ENCODE measurements around the gene PAQR6.

Gene PAQR6, protein sequence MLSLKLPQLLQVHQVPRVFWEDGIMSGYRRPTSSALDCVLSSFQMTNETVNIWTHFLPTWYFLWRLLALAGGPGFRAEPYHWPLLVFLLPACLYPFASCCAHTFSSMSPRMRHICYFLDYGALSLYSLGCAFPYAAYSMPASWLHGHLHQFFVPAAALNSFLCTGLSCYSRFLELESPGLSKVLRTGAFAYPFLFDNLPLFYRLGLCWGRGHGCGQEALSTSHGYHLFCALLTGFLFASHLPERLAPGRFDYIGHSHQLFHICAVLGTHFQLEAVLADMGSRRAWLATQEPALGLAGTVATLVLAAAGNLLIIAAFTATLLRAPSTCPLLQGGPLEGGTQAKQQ

DNA sequence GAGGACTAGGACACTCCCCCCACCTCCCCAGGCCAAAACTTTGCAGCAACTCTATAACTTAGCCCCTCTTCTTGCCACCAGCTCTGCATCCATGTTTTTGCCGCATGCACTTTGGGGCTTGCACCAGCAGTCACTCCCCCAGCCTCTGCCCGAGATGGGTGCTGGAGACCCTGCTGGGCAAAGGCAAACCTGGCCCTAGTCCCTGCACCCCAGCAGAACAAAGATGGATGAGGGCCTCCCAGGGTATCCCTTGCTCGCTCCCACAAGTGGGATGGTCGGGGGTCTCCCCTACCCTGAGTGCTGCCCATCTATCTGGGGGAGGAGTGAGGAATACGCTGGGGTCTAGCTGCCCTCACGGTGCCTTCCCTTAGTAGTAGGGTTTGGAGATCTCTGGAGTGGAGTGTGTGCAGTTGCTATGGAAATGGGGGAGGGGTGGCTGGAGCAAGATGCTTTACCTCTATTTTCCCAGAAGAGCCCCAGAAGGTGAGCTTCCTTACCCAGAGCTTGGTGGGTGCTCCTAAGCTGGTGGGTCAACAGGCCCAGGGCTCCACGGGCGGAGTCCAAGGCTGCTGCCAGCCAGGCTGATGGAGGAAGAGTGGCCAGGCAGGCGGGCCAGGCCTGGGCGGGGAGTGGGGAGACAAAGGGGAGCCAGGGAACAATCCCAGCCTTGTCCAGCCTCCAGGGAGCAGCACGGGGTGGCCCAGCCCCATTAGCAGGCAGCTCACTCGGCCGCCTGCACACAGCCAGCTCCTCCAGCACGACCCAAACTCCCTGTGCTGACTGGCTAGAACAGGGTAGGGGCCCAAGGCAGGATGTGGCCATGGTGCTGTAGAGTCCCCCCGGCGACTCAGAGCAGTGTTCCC, at the start of gene PAQR6:
PAQR6 (minus strand) TSS at position 597 of the 863 bp plus-strand sequence. CDS start 1,325 bp downstream, outside the sequence.
- H3K79me2 ChIP-seq, result no peaks in the 10 kb centered on the region
- H3K36me3 ChIP-seq (ENCODE audit: control insufficient read depth, insufficient read depth, low read length), result no peaks in the 10 kb centered on the region
- TF ChIP-seq, protein P1, sequence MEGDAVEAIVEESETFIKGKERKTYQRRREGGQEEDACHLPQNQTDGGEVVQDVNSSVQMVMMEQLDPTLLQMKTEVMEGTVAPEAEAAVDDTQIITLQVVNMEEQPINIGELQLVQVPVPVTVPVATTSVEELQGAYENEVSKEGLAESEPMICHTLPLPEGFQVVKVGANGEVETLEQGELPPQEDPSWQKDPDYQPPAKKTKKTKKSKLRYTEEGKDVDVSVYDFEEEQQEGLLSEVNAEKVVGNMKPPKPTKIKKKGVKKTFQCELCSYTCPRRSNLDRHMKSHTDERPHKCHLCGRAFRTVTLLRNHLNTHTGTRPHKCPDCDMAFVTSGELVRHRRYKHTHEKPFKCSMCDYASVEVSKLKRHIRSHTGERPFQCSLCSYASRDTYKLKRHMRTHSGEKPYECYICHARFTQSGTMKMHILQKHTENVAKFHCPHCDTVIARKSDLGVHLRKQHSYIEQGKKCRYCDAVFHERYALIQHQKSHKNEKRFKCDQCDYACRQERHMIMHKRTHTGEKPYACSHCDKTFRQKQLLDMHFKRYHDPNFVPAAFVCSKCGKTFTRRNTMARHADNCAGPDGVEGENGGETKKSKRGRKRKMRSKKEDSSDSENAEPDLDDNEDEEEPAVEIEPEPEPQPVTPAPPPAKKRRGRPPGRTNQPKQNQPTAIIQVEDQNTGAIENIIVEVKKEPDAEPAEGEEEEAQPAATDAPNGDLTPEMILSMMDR (IDR thresholded peaks at IDR 0.05), result no peak
- H3K4me2 ChIP-seq (ENCODE audit: low read length), result no peak within 1 kb of the TSS
- peaks cover 11% of the 10 kb centered on the region for H3K4me1 ChIP-seq
- H3K4me3 ChIP-seq (ENCODE audit: low read depth, low read length), result no peak within 1 kb of the TSS
- no peak within 1 kb of the TSS for H2AFZ ChIP-seq
- H3K27me3 ChIP-seq (ENCODE audit: control insufficient read depth, insufficient read depth, low read length), result no peaks in the 10 kb centered on the region
- no peak within 1 kb of the TSS for H3K27ac ChIP-seq
- H3K9ac ChIP-seq, result no peak within 1 kb of the TSS
- H3K9me3 ChIP-seq (ENCODE audit: control insufficient read depth, low read length), result no peaks in the 10 kb centered on the region

DNA sequence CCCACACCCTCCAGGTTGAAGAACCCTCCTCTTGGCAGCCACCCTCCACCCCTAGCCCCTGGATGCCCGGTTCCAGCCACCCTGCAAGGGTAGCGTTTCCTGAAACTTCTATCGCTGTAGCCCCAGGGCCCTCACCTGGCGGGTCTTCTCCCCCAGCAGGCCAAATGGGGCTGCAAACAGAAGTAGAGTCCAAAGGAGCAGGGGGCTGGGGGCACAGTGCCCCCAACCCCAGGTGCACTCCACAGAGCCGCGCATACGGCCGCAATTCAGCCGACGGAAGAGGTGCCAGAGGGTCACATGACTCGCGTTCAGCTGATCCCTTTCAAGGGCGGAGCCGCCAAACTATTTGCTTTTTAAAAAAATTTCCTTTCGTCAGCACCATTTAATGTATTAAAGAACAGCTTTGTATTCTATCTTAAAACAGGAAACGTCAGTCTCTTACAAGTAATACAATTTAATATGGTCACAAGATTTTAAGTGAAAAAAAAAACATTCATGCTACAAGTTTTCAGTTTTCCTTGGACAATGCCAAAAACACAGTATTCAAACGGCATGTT, 47.6 kb upstream of the PAQR6 start, which contains the start of gene GLMP:
GLMP (minus strand) TSS at position 289 of the 557 bp plus-strand sequence; CDS start at position 255, 34 bp downstream.
- no peak within 1 kb of the TSS for H3K9ac ChIP-seq
- H3K4me1 ChIP-seq, result peaks cover 3% of the 10 kb centered on the region
- TF ChIP-seq, protein P1 (IDR thresholded peaks at IDR 0.05), result no peak
- H3K79me2 ChIP-seq, result no peaks in the 10 kb centered on the region
- no peaks in the 10 kb centered on the region for H3K36me3 ChIP-seq (ENCODE audit: control insufficient read depth, insufficient read depth, low read length)
- peak within 1 kb of the TSS; percentile 84 for H3K4me2 ChIP-seq (ENCODE audit: low read length)
- H2AFZ ChIP-seq, result peak within 1 kb of the TSS; percentile 83
- no peaks in the 10 kb centered on the region for H3K9me3 ChIP-seq (ENCODE audit: control insufficient read depth, low read length)
- H3K27ac ChIP-seq, result no peak within 1 kb of the TSS
- peak within 1 kb of the TSS; percentile 82 for H3K4me3 ChIP-seq (ENCODE audit: low read depth, low read length)
- H3K27me3 ChIP-seq (ENCODE audit: control insufficient read depth, insufficient read depth, low read length), result no peaks in the 10 kb centered on the region

DNA sequence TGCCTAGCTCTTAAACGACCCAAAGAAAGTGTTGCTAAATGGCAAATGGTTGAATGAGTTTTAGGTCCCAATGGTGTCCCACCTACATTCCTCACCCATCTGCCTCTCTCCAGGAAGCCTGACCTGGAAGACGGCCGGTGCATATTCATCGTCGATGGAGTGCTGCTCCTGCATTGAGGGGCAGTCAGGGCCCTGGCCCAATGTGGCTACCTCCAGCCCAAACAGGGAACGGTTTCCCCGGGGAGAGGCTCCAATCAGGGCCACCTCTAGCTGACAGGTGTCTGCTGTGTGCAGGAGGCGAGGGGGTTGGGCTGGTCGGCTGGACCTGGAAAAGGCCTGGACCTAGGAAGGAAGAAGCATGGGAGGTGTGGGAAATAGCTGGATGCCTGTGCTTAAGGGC, 46.0 kb upstream of the PAQR6 start:
- no peaks in the 10 kb centered on the region for H3K79me2 ChIP-seq
- no peak overlapping the region for H3K27ac ChIP-seq
- TF ChIP-seq, protein P1 (IDR thresholded peaks at IDR 0.05), result no peak
- no peak overlapping the region for H3K4me2 ChIP-seq (ENCODE audit: low read length)
- no peak overlapping the region for H2AFZ ChIP-seq
- no peaks in the 10 kb centered on the region for H3K9me3 ChIP-seq (ENCODE audit: control insufficient read depth, low read length)
- H3K27me3 ChIP-seq (ENCODE audit: control insufficient read depth, insufficient read depth, low read length), result no peaks in the 10 kb centered on the region
- no peaks in the 10 kb centered on the region for H3K36me3 ChIP-seq (ENCODE audit: control insufficient read depth, insufficient read depth, low read length)
- no peak overlapping the region for H3K4me3 ChIP-seq (ENCODE audit: low read depth, low read length)
- H3K4me1 ChIP-seq, result peaks cover 3% of the 10 kb centered on the region
- H3K9ac ChIP-seq, result no peak overlapping the region

DNA sequence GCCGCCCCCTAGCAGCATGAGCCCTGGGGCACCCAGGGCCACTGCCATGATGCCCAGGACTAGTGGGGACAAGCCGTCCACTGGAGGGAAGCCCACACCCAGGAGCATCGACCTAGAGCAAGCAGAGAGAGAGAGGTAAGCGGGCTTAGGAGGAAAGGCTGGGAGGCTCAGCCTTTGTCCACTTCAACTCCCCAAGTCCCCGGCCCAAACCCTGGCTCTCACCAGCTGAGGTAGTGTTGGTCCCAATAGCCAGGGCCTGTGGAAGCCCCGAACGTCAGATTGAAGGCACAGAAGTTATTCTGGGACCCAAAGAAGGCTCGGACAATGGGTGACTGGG, 45.2 kb upstream of the PAQR6 start:
- Histone ChIP-seq H3K9ac (no peak overlapping the region), H2AFZ (no peak overlapping the region), H3K36me3 (ENCODE audit: control insufficient read depth, insufficient read depth, low read length) (no peaks in the 10 kb centered on the region), H3K4me2 (ENCODE audit: low read length) (no peak overlapping the region), H3K4me1 (peaks cover 3% of the 10 kb centered on the region), H3K27ac (no peak overlapping the region), H3K27me3 (ENCODE audit: control insufficient read depth, insufficient read depth, low read length) (no peaks in the 10 kb centered on the region), H3K9me3 (ENCODE audit: control insufficient read depth, low read length) (no peaks in the 10 kb centered on the region), H3K4me3 (ENCODE audit: low read depth, low read length) (no peak overlapping the region), H3K79me2 (no peaks in the 10 kb centered on the region)
- TF ChIP-seq, protein P1 (IDR thresholded peaks at IDR 0.05), result no peak
